ENCODE results near the gene PARVG.

PARVG gene

DNA sequence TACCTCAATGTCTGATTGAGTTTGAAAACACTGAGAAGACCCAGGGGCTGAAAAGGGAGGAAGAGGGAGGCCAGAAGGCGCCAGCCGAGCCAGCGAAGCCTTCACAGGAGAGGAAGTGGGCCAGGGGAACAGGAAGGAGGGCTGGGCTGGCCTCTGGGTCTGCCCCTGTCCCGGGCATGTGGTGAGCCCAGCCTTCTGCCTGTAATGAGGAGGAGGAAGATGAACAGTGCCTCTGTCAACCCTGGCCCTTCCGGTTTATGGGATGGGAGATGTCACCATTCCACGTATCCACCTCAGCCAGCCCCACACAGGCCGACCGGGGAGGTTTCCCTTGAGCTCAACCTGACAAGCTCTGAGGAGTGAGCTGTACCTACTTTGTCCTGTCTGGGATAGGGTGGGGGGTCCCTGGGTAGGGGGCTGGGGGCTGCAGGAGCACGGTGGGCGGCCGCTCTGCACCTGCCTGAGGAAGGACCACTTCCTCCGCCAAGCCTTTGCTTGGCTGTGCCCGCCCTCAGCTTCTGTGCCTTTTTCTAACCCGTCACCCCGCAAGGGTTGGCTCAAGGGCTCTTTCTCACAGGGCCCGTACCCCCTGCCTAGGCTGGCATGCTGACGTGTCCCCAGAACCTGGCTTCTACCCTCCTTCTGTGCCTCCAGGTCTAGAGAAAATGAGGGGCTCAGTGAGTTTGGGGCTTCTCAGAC is 2.0 kb downstream of the PARVG start:
- no peak overlapping the region for H3K4me3 ChIP-seq (replicated peaks; ENCODE audit: low read depth, low read length)

DNA sequence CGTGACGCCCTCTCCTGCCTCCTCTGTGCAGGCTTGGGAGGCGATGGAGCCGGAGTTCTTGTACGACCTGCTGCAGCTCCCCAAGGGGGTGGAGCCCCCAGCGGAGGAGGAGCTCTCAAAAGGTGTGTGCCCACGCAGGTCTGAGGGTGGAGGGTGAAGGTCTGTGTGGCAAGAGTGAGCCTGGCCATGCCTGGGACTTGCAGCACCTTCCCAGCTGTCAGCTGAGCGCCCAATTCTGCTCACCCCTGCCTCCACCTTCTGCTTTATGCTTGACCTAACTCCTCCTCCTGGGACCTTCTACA is 2.5 kb downstream of the PARVG start:
- TF ChIP-seq, protein P1, sequence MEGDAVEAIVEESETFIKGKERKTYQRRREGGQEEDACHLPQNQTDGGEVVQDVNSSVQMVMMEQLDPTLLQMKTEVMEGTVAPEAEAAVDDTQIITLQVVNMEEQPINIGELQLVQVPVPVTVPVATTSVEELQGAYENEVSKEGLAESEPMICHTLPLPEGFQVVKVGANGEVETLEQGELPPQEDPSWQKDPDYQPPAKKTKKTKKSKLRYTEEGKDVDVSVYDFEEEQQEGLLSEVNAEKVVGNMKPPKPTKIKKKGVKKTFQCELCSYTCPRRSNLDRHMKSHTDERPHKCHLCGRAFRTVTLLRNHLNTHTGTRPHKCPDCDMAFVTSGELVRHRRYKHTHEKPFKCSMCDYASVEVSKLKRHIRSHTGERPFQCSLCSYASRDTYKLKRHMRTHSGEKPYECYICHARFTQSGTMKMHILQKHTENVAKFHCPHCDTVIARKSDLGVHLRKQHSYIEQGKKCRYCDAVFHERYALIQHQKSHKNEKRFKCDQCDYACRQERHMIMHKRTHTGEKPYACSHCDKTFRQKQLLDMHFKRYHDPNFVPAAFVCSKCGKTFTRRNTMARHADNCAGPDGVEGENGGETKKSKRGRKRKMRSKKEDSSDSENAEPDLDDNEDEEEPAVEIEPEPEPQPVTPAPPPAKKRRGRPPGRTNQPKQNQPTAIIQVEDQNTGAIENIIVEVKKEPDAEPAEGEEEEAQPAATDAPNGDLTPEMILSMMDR (IDR thresholded peaks at IDR 0.05; ENCODE audit: low read length, missing control alignments), result no peak
- no peak overlapping the region for H3K4me3 ChIP-seq (replicated peaks; ENCODE audit: low read depth, low read length)

More for the DNA sequence above, 2.0 kb downstream of the PARVG start:
- DNase-seq (ENCODE audit: low read depth), result no peak
- TF ChIP-seq, protein P1 (IDR thresholded peaks at IDR 0.05; ENCODE audit: low read length, missing control alignments), result no peak

DNA sequence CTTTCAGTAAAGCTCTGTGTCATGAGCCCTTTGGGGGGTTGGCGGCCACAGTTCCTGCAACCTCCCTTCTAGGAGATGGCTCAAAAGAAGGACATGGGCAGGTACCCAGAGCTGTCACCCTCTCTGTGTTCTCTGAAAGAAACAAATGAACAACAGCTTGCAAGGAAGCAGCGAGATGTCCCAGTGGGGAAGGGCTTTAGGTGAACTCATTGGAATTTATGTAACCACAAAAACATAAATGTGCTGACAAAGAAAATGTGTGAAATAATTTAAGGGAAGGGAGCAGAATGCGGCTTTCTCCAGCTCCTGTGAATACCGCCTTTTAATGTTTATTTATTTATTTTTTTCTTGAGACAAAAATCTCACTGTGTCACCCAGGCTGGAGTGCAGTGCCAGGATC is 3.3 kb downstream of the PARVG start:
- TF ChIP-seq, protein P1 (IDR thresholded peaks at IDR 0.05; ENCODE audit: low read length, missing control alignments), result no peak
- DNase-seq (ENCODE audit: low read depth), result no peak
- no peak overlapping the region for H3K4me3 ChIP-seq (replicated peaks; ENCODE audit: low read depth, low read length)

More for the DNA sequence above, 2.5 kb downstream of the PARVG start:
- DNase-seq (ENCODE audit: low read depth), result no peak

DNA sequence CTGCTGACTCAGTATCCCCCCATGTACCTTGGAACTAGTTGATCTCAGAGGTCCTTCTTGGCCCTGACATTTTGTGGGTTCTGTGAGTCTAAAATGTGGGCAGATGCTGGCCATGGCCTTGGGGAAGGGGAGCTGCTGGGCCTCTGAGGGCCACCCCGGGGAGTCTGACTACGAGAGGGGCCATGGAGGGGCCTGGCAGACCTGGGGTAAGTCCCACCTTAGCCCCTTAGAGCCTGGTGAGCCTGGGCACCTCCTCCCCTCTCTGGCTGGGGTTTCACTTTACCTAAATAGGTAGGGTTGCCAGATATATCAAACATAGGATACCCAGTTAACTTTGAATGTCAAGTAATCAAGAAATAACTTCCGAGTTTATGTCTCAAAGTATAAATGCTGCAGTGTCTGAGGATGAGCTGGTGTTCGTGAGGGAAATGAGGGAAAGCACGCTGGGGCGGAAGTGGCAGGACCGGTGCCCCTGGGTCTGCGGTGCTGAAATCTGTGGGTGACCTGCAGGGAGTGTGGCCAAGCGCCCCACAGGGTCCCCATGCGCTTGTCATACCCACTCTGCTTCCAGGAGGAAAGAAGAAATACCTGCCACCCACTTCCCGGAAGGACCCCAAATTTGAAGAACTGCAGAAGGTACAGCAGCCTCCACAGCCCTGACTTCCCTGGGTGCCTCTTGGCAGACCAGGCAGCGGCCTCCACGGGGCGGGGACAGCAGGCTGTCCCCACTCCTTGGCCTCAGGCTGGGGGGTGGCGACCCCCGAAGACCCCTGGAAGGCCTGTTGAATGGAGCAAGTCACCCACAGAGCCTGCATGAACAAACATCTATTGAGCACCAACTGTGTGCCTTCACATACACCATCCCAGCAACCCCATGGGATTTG is 4.8 kb downstream of the PARVG start:
- TF ChIP-seq, protein P1 (IDR thresholded peaks at IDR 0.05; ENCODE audit: low read length, missing control alignments), result no peak
- no peak overlapping the region for H3K4me3 ChIP-seq (replicated peaks; ENCODE audit: low read depth, low read length)
- no peak for DNase-seq (ENCODE audit: low read depth)

DNA sequence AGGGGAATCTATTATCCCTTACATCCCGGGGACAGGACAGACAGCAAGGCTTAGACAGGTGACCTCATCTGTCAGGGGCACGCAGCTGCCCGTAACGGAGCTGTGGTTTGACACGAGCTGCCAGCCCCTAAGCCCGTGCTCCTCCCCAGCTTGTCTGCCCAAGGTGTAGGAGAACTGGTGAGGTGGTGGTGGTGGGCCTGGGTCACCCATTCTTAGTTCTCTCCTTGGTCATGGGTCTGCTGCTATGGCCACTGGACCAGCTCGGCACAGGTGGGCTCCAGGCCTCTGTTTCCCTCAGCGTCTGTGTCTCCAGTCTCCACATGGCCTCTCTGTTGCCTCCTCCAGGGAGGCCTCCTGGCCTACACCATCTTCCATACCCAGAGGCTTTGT is 5.4 kb downstream of the PARVG start:
- DNase-seq (ENCODE audit: low read depth), result no peak
- TF ChIP-seq, protein P1 (IDR thresholded peaks at IDR 0.05; ENCODE audit: low read length, missing control alignments), result no peak

DNA sequence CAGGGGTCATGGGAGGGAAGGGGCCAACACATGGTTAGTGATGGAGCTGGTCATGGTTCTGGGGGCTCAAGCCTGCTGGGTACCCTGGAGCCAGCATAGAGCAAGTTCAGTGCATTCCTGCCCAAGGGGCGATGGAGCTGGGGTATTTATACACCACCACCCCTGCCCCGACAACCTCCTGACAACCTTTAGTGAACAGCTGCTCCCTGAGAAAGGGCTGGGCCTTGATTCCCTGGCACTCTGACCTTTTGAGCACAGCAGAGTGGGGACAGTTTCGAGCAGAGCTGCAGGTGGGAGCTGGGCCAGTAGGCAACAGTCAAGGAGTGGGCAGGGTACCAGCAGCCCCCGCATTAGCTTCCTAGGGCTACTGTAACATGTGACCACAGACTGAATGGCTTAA is 6.0 kb downstream of the PARVG start:
- no peak for DNase-seq (ENCODE audit: low read depth)
- no peak overlapping the region for H3K4me3 ChIP-seq (replicated peaks; ENCODE audit: low read depth, low read length)
- TF ChIP-seq, protein P1 (IDR thresholded peaks at IDR 0.05; ENCODE audit: low read length, missing control alignments), result no peak

More for the DNA sequence above, 5.4 kb downstream of the PARVG start:
- no peak overlapping the region for H3K4me3 ChIP-seq (replicated peaks; ENCODE audit: low read depth, low read length)
